Keratinocyte (primary cell): ENCODE measurements around the gene PPP1R3C. TPM values are rescaled to one million over a fixed set of nuclear protein-coding genes. Genes with fewer than 3 reads are reported as not detected.

Experiments used
- DNase-seq: peaks from one replicate; pipeline ENCODE4 v3.0.0-alpha.2; 2011; ENCODE audit warnings: low read depth, missing footprints, low spot score
- FAIRE-seq: peaks from 2 replicates; lab custom pipeline; 2011; peaks lifted over from hg19 to GRCh38; lab: Jason Lieb, UNC
- H2AFZ ChIP-seq: 2 replicates; pipeline ENCODE4 v1.6.0; 2012; ENCODE audit warnings: low read length, control low read depth, inconsistent platforms; ENCODE audit not compliant: control insufficient read depth
- H3K27ac ChIP-seq: 2 replicates; pipeline ENCODE4 v1.5.1; 2011; ENCODE audit warnings: low read length; ENCODE audit not compliant: control insufficient read depth, insufficient read depth
- H3K27me3 ChIP-seq: 3 replicates; pipeline ENCODE4 v1.6.0; 2011; ENCODE audit warnings: low read length; ENCODE audit not compliant: control insufficient read depth, insufficient read depth; ENCODE audit errors: extremely low read depth
- H3K36me3 ChIP-seq, 2 experiments: 2 replicates in 1 of 2; 3 replicates in 1 of 2; pipeline ENCODE4 v1.5.1; 2011; ENCODE audit warnings: low read length in 2 of 2, mild to moderate bottlenecking in 1 of 2; ENCODE audit not compliant: control insufficient read depth in 2 of 2, insufficient read depth in 2 of 2; ENCODE audit errors: extremely low read depth in 1 of 2
- H3K4me1 ChIP-seq: 3 replicates; pipeline ENCODE4 v1.5.1; 2011; ENCODE audit warnings: low read length; ENCODE audit not compliant: control insufficient read depth, insufficient read depth; ENCODE audit errors: extremely low read depth
- H3K4me2 ChIP-seq: 3 replicates; pipeline ENCODE4 v1.6.0; 2011; ENCODE audit warnings: low read depth, low read length; ENCODE audit not compliant: control insufficient read depth, insufficient read depth; ENCODE audit errors: extremely low read depth
- H3K4me3 ChIP-seq, 3 experiments: fragments of 200-600 bp in 1 of 3; sonication (generic) in 1 of 3; 2 replicates in 2 of 3; 3 replicates in 1 of 3; pipeline ENCODE4 v1.5.1; 2011 to 2016; ENCODE audit warnings: low read length in 3 of 3, mild to moderate bottlenecking in 3 of 3, control low read depth in 2 of 3, inconsistent platforms in 1 of 3, low read depth in 1 of 3, mixed read lengths in 1 of 3, mixed run types in 1 of 3, moderate library complexity in 1 of 3; ENCODE audit not compliant: control insufficient read depth in 2 of 3, insufficient read depth in 2 of 3; ENCODE audit errors: extremely low read depth in 1 of 3
- H3K79me2 ChIP-seq: 2 replicates; pipeline ENCODE4 v1.6.0; 2012; ENCODE audit warnings: low read length; ENCODE audit not compliant: control insufficient read depth, insufficient read depth
- H3K9ac ChIP-seq: 3 replicates; pipeline ENCODE4 v1.6.0; 2011; ENCODE audit warnings: low read length; ENCODE audit not compliant: control insufficient read depth, insufficient read depth; ENCODE audit errors: extremely low read depth
- H3K9me1 ChIP-seq: 3 replicates; pipeline ENCODE4 v1.6.0; 2011; ENCODE audit warnings: low read length; ENCODE audit not compliant: control insufficient read depth, insufficient read depth; ENCODE audit errors: extremely low read depth
- H3K9me3 ChIP-seq: 2 replicates; pipeline ENCODE4 v1.5.1; 2012; ENCODE audit warnings: low read depth, low read length; ENCODE audit not compliant: control insufficient read depth
- H4K20me1 ChIP-seq: 3 replicates; pipeline ENCODE4 v1.6.0; 2011; ENCODE audit warnings: low read length; ENCODE audit not compliant: control insufficient read depth, insufficient read depth; ENCODE audit errors: extremely low read depth
- CTCF ChIP-seq, 3 experiments: IDR thresholded peaks in 1 of 3; conservative IDR thresholded peaks in 1 of 3; optimal IDR thresholded peaks in 1 of 3; 2 replicates in 2 of 3; 3 replicates in 1 of 3; pipeline versions ENCODE3 to v1.5.1; 2011; ENCODE audit warnings: low read length in 3 of 3, mild to moderate bottlenecking in 3 of 3, moderate library complexity in 2 of 3, control low read depth in 1 of 3, inconsistent platforms in 1 of 3; ENCODE audit not compliant: insufficient read depth in 2 of 3; ENCODE audit errors: extremely low read depth in 1 of 3
- EZH2 ChIP-seq: IDR thresholded peaks from one replicate; pipeline ENCODE4 v1.6.1; 2012; ENCODE audit warnings: inconsistent platforms, mild to moderate bottlenecking, low read length, moderate library complexity
- dilution Hi-C: fragments of 300-500 bp; cut with MboI; formaldehyde crosslinking; loops from one replicate; pipeline ENCODE4 v1.7.0; 2020; ENCODE audit warnings: low sequenced_read_pairs; ENCODE audit not compliant: extremely low pct_ligation_motif_present
- polyA plus RNA-seq, 5 experiments: library from polyadenylated mRNA; depleted of rRNA in 3 of 5; stranded (reverse) in 3 of 5; stranded (forward) in 1 of 5; unstranded in 1 of 5; fragments of >200 nt; gene quantifications; 1 replicate in 1 of 5; 2 replicates in 3 of 5; 3 replicates in 1 of 5; pipeline versions ENCODE4 v1.2.1 to v1.2.3, GENCODE V29; 2011 to 2012; ENCODE audit warnings: missing spikeins in 2 of 5, low read depth in 1 of 5, low replicate concordance in 1 of 5

The PPP1R3C gene
- polyA plus RNA-seq, 1 donor (not counting 4 experiments of a cell fraction or from before 2014, with no cell fraction given) = 7.3 TPM

GRCh38 chr10:91593834-91594233 lies 39.0 kb downstream of the PPP1R3C start:
- DNase-seq (no peak), FAIRE-seq (no peak)
- no peak overlapping the region for H2AFZ ChIP-seq
- H4K20me1 ChIP-seq = no peaks in the 10 kb centered on the region
- H3K36me3 ChIP-seq = no peaks in the 10 kb centered on the region
- H3K4me2 ChIP-seq = no peak overlapping the region
- no peak overlapping the region for H3K9ac ChIP-seq
- H3K9me3 ChIP-seq = no peaks in the 10 kb centered on the region
- H3K4me1 ChIP-seq = peaks cover 48% of the 10 kb centered on the region
- no peak overlapping the region for H3K27ac ChIP-seq
- no peaks in the 10 kb centered on the region for H3K27me3 ChIP-seq
- H3K4me3 ChIP-seq = no peak overlapping the region
- no peaks in the 10 kb centered on the region for H3K9me1 ChIP-seq
- dilution Hi-C loops = no loop called here
- TF ChIP-seq CTCF (optimal IDR thresholded peaks at IDR 0.05 in 1 of 3, IDR thresholded peaks at IDR 0.05 in 1 of 3, conservative IDR thresholded peaks at IDR 0.05 in 1 of 3; ENCODE audit: extremely low read depth in 1 of 3, insufficient read depth in 2 of 3, low read length in 3 of 3) (no peak), EZH2 (no peak)
- H3K79me2 ChIP-seq = no peaks in the 10 kb centered on the region

GRCh38 chr10:91593366-91593765 lies 39.5 kb downstream of the PPP1R3C start:
- H3K4me3 ChIP-seq = no peak overlapping the region
- H4K20me1 ChIP-seq = no peaks in the 10 kb centered on the region
- FAIRE-seq = peak; percentile 36
- no peaks in the 10 kb centered on the region for H3K36me3 ChIP-seq
- no peak overlapping the region for H3K27ac ChIP-seq
- H3K9me1 ChIP-seq = no peaks in the 10 kb centered on the region
- H3K27me3 ChIP-seq = no peaks in the 10 kb centered on the region
- dilution Hi-C loops = no loop called here
- no peaks in the 10 kb centered on the region for H3K79me2 ChIP-seq
- peaks cover 48% of the 10 kb centered on the region for H3K4me1 ChIP-seq
- H3K4me2 ChIP-seq = peak overlapping the region; percentile 39
- H2AFZ ChIP-seq = no peak overlapping the region
- TF ChIP-seq CTCF (optimal IDR thresholded peaks at IDR 0.05 in 1 of 3, IDR thresholded peaks at IDR 0.05 in 1 of 3, conservative IDR thresholded peaks at IDR 0.05 in 1 of 3; ENCODE audit: extremely low read depth in 1 of 3, insufficient read depth in 2 of 3, low read length in 3 of 3) (no peak), EZH2 (no peak)
- H3K9me3 ChIP-seq = no peaks in the 10 kb centered on the region
- DNase-seq = no peak
- H3K9ac ChIP-seq = no peak overlapping the region
